ENCODE results near the gene PFN1. TPM values are rescaled to one million over a fixed set of nuclear protein-coding genes. Genes with fewer than 3 reads are reported as not detected.

The PFN1 gene
- total and polyA plus RNA-seq, 10 of the 15 experiments (the other 5 are each of a cell fraction or from before 2014, with no cell fraction given): 154 to 3,892 (median 1,918) TPM

- TF ChIP-seq MXI1 (IDR thresholded peaks at IDR 0.05; ENCODE audit: low read depth, low read length) (no peak), BACH1 (IDR thresholded peaks at IDR 0.05; ENCODE audit: borderline replicate concordance) (peak; percentile 30), KLF5 (IDR thresholded peaks at IDR 0.05; ENCODE audit: partially characterized antibody) (no peak), ATF7 (IDR thresholded peaks at IDR 0.05; ENCODE audit: low read depth) (no peak), REST (IDR thresholded peaks at IDR 0.05; ENCODE audit: low read depth, low read length) (no peak), SKIL (IDR thresholded peaks at IDR 0.05; ENCODE audit: low read depth, poor library complexity, severe bottlenecking) (no peak), ATF3 (IDR thresholded peaks at IDR 0.05; ENCODE audit: borderline replicate concordance, extremely low read depth, low read depth, low read length) (no peak), POLR2AphosphoS5 (IDR thresholded peaks at IDR 0.05; ENCODE audit: low read length) (no peak; the same call in 1 of the 2 replicates), MYC (IDR thresholded peaks at IDR 0.05; ENCODE audit: insufficient read depth, insufficient read length, insufficient replicate concordance, low read length, severe bottlenecking) (no peak), ZNF207 (IDR thresholded peaks at IDR 0.05; ENCODE audit: borderline replicate concordance) (no peak), POLR2A (IDR thresholded peaks at IDR 0.05; ENCODE audit: low read depth, low read length) (no peak), PAX5 (IDR thresholded peaks at IDR 0.05; ENCODE audit: borderline replicate concordance, low read depth, low read length) (no peak), MAX (IDR thresholded peaks at IDR 0.05; ENCODE audit: low read depth, low read length) (no peak), ZNF217 (IDR thresholded peaks at IDR 0.05) (no peak), FOS (IDR thresholded peaks at IDR 0.05; ENCODE audit: borderline replicate concordance, extremely low read depth, insufficient read length) (no peak), CREB1 (IDR thresholded peaks at IDR 0.05; ENCODE audit: low read depth) (no peak), BHLHE40 (IDR thresholded peaks at IDR 0.05; ENCODE audit: borderline replicate concordance in 1 of 2, low read depth in 2 of 2, low read length in 1 of 2) (0 out of 4 replicates have a peak, but pooled peaks of 1 of the 2 experiments have one; percentile 26), NFIC (IDR thresholded peaks at IDR 0.05; ENCODE audit: low read depth, low read length) (no peak), HSF1 (IDR thresholded peaks at IDR 0.05; ENCODE audit: low read depth, low read length) (no peak), NR2F1 (conservative IDR thresholded peaks at IDR 0.05) (no peak; the same call in 1 of the 2 replicates), ZNF384 (IDR thresholded peaks at IDR 0.05; ENCODE audit: borderline replicate concordance, low read depth, low read length) (no peak)
Observed at GRCh38 chr17:4944163-4944553, 4.2 kb downstream of the PFN1 start (continued).

Measured in GM12878 (cell line).